HG03095 (cell line): ENCODE measurements around the gene ARL8A.
"Not testable (repeated sequence)": the region's sequence is repeated elsewhere in the genome, so short reads cannot be mapped to it uniquely, and the experiment has no call there.

Experiments used
- ATAC-seq: cut with Tn5 transposase; IDR thresholded peaks from one replicate; pipeline ENCODE4 v1.9.1; 2021; ENCODE audit warnings: moderate library complexity; ENCODE audit not compliant: unreplicated experiment

Gene ARL8A

DNA sequence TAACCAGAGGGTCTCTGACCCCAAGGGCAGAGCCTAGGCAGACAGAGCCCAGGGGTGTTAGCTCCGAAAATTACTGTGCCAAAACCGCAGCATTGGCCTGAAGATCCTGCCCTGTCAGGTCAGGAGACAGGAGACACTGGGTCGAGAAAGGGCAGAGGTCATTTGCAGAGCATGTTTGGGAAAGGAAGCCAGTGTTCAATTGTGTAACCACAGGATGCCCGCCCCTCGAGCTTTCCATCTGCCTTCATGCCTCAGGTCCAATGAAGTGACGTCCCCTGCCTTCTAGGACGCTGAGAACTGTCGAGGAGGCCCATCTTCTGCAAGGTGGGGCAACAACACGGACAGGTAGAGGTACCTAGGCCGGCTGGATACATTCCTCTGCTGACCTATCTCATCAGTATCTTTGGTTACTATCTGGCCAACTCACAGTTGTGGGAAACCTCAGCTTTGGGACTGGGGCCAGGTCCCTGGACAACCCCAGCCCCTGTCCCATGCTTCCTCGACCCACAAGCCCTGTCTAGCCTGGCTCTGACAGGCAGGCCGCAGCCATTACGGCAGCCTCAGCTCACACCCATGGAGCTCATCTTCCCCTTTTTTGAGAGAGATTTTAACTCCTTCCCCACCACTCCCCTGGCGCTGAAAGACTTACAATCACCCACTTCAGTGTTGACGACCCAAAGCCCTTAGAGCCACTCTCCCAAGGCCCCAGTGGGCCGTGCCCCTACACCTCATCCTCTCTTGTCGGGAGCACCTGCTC, 1.3 kb downstream of the ARL8A start:
- peak; percentile 24 for ATAC-seq

DNA sequence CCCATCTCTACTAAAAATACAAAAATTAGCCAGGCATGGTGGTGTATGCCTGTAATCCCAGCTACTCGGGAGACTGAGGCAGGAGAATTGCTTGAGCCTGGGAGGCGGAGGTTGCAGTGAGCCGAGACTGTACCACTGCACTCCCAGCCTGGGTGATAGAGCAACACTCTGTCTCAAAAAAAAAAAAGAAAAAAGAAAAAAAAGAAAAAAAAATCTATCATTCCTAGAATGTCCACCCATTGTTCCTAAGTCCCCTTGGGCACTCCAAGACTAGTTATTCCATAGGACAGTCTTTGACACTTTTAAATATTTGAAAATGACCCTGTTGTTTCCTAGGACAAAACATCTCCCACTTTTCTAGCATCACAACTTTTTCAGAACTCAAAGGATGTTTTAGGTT, 3.1 kb downstream of the ARL8A start:
- not testable (repeated sequence) for ATAC-seq

DNA sequence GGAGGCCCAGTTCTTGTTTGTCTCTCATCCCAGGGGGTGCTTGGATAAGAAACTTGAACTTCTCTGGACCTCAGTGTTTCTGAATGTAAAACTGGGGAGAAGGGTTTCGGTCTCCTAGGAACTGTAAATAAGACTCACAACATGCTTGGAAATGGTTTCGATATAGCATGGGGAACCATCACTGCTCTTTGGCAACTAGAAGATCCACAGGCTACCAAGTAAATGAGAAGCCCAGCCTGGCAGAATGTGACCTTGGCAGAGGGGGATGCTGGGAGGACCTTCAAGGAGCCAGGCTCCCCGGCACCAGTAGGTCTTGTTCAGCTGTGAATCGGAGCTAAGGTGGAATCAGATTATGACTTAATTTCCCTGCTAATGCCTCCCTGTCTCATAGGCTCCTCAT, 3.7 kb downstream of the ARL8A start:
- ATAC-seq: no peak

DNA sequence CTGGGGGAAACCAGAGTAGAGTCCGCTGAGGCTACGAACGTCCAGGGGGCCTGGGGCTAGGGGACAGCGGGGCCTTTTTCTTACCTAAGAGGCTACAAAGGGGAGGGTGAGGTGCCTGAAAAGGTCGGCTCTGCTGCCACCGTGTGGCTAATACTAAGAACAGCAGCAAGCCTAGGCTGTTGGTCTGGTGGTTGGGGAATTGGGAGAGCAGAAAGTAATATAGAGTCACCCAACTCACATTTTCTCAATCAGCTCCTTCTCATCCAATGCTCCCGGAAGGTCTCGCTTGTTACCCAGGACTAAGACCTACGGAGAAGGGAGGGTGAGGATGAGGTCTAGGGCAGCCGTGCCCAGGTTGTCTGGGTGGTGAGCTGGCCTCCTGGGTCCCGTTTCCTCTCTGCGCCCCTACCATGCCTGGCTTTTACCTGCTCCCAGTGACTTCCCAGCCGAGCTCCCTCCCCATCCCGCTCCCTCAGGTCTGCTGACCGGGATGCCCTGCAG, 9.3 kb downstream of the ARL8A start:
- ATAC-seq: no peak

DNA sequence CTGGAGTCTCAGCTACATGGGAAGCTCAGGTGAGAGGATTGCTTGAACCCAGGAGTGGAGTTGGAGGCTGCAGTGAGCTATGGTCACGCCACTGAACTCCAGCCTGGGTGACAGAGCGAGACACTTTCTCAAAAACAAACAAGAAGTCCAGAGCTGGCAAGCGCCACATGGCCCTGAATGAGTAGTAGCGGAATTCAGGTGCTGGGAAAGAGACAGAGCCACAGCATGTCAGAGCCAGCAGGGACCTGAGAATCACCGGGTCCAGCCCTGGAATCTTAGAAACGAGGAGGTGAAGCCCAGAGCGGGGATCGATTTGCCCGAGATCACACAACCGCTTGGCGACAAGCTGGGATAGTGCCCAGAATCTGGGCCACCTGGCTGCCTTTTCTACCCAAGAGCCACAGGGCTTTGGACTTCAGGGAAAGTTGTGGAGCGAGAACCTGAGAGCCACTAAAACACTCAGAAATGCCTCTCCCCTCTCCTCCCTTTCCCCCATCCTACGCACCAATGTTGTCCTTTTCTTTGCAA, 9.8 kb downstream of the ARL8A start:
- no peak for ATAC-seq

DNA sequence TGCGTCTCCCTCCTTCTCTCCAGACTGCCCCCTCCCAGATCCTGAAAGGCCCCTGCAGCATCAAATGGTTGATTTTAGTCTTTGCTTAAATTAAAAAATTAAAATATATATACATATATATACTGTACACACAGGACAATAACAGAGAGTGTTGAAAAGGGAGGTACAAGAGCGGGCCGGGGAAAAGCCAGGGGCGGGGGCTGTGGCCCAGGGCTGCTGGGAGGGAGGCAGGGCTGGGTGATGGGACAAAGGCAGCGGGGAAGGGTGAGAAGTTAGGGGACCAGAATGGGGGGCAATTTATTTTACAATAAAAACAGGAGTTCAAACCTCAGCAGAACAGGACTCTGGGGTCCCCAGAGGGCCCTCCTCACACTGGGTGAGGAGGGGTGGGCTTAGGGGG, 10.5 kb downstream of the ARL8A start:
- no peak for ATAC-seq

DNA sequence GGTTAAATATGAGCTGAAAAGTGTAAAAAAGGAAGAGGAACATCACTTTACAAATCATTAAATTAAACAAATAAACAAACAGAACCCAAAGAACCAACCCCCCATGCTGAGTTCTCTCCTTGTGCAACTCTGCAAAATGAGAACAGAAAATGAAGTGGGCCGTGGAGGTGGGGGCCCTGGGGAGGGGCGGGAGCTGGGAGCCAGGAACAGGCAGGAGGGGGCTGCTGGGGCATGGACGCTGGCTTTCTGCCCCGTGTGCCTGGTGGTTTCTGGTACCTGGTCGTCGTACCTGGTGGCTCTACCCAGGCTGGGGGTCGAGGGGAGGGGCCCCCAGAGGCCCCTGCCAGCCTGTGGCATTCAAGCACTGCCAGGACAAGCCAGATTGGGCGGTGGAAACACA, 11.0 kb downstream of the ARL8A start:
- no peak for ATAC-seq

DNA sequence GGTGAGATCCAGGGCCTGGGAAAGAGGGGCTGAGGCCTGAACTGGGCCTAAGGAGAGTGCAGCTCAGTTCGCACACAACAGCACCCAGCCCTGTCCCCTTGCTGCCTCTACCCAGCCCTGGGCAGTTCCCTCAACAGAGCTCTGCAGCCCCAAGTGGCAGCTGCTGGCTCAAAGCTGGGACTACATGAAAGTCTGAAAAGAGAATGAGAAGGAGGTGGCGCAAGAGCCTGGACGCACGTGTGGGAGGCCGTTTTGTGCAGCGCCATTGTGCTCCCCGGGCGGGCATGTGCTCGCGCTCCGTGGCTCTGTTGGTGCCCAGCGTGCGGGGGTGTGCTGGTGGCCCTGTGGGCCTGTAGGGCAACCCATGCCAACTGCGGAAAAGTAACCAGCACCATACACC, 11.5 kb downstream of the ARL8A start:
- no peak for ATAC-seq

DNA sequence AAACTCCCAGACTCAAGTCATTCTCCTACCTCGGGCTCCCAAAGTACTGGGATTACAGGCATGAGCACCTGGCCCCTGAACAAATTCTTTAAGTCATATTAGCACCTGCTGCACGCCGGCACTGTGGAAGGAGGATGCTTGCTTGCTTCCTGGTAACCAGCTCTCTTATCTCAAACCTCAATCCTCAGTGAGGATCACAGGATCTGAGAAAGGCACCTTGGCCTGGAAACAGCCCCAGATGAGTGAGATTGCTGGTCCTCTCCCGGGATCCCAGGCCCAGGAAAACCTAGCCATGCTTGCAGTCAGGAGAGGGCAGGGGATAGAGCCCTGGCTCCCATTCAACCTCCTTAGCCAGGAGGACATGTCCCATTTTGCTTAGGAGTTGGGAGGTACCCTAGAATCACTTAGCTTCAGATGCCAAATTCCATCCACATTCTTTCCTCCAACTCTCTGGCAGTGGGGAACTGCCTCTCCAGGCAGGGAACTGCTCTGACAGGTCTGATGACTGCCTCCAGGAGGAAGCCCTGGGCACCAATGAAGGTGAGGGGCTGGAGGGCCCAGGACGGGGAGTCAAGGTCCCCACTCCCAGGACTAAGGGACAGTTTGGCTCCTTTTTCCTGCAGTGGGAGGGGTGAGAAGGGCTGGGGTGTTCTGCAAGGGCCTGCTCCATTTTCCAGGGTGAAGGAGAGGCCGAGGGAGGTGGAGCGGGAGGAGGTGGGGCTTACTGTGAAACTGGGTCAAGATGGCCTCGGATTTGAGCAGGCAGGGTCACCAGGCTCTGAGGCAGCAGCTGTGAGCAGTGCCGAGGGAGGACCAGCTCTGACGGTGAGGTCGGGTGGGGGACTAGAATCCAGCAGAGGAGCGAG, 12.3 kb downstream of the ARL8A start:
- ATAC-seq: no peak

DNA sequence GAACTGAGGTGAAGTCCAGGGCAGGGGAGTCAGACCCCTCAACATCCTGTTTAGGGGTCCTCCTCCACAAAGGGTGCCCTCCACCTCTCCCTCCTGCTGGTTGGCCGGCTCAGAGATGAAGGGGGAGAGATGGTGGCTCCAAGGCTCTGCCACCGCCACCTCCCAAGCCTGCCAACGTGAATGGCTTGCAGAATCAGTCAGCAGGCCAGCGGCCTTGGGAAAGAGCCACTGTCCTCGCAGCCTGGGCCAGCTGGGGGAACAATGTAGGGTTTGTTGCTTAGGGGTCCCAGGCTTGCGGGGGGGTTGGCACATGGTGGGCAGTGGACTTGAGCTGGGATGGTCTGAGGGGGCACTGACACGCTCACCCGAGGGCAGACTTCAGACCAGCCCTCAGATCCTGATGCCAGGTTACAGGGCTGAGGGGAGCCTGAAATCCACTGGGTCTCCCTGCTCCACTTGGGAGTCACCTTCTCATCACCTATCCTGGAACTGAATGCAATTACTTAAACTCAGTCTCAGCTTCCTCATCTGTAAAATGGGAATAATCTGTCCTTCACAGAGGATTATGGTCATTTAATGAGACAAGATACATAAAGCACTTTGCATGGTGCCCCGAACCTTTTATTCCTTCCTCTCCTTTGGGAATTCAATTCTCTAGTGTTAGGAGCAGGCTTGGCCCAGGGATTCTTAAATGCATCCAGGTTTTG, 13.6 kb downstream of the ARL8A start:
- ATAC-seq: no peak

DNA sequence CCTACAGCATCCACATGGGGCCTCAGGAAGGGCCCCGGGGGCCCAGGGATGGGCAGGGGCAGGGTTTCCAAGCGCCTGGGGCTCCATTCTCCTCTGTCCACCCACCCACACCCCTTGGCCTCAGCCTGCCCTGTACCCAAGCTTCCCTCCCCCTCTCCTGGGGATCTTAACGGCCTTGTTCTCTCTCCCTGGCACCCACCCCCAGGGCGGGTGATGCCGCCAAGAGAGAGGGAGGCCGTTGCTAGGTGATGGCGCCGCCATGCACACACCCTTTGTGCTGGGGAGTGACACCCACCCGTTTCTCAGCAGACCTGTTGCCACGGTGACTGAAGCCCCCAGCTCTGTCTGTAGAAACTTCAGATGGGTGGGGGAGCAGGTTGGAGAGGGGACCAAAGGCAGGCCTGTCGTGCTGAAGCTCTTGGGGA, 14.2 kb downstream of the ARL8A start:
- no peak for ATAC-seq

DNA sequence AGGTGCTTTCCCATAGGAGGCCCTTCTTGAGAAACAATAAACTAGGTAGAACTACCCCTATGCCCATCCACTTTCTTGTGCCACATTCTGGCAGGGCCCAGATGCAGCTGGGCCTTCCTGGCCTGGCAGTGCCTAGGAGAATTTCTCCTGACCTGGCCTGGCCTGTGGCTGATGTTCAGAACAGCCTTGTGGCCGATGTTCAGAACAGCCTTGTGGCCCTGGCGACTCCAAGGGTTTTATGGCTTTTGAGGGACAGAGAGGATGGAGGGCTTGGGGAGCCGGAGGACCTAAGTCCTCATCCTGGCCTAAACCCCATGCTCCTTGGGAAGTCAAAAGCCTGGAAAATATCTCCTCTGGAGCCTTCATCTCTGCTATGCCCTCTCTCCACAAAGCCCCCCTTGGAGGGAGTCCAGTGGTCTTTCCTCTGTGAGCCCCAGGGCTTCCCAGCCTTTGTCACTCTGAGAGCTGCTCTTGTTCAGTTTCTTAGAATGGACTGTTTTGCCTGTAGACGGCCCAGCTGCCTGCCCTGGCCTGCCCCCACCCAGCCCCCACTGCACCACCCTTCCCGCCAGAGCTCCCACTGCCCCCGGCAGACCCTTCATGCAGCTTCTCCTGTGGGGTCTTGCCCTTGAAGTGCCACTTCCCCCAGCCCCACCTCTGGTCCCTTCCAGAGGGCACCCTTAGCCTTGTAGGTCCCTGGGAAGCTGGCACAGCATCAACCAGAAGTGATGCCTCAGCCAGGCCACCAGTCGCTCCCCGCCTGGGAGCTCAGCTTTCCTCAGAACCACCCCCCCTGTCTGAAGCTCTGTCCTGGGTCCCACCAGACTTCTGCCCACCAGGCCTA, 14.9 kb downstream of the ARL8A start:
- no peak for ATAC-seq

DNA sequence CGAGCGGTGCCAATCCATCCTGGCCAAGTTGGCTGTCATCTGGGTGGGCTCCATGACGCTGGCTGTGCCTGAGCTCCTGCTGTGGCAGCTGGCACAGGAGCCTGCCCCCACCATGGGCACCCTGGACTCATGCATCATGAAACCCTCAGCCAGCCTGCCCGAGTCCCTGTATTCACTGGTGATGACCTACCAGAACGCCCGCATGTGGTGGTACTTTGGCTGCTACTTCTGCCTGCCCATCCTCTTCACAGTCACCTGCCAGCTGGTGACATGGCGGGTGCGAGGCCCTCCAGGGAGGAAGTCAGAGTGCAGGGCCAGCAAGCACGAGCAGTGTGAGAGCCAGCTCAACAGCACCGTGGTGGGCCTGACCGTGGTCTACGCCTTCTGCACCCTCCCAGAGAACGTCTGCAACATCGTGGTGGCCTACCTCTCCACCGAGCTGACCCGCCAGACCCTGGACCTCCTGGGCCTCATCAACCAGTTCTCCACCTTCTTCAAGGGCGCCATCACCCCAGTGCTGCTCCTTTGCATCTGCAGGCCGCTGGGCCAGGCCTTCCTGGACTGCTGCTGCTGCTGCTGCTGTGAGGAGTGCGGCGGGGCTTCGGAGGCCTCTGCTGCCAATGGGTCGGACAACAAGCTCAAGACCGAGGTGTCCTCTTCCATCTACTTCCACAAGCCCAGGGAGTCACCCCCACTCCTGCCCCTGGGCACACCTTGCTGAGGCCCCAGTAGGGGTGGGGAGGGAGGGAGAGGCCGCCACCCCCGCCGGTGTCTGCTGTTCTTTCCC, 16.5 kb downstream of the ARL8A start:
- no peak for ATAC-seq

DNA sequence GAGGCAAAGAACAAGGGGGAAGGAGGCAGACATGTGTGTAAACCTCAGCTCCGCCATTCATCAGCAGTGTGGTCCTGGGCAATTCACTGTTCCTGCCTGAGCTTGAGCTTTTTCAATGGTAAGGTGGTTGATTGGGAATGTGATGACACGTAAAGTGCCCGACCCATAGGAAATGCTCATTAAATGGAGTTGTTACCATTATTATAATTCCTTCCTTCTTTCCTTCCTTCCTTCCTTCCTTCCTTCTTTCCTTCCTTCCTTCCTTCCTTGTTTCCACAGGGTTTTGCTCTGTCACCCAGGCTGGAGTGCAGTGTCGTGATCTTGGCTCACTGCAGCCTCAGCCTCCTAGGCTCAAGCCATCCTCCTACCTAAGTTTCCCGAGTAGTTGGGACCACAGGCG, 17.5 kb downstream of the ARL8A start:
- ATAC-seq: no peak

DNA sequence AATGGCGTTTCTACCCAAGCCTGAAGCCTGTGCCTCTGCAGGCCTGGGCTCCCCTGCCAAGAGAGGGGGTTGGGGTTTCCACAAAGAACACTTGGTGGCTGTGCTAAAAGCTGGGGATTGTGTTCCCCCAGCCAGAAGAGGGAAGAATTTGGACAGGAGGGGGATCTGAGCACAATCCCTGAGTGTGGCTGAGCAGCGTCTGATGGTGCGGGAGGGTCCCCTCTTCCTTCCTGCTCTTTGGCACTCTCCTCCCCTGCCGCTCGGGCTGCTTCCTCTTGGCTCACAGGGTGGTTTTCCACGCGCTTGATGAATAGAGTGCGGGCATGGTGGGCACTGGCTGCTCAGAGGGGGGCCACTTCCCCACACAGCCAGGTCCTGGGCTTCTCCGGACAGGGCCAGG, 18.1 kb downstream of the ARL8A start:
- no peak for ATAC-seq

DNA sequence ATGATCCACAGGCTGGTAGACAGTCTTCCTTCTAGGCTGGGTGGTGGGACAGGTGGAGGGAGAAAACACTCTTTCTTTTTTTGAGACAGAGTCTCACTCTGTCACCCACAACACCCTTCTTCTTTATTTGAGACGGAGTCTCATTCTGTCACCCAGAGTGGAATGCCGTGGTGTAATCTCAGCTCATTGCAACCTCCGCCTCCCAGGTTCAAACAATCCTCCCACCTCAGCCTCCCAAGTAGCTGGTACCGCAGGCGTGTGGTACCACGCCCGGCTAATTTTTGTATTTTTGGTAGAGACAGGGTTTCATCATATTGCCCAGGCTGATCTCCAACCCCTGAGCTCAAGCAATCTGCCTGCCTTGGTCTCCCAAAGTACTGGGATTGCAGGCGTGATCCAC, 18.9 kb downstream of the ARL8A start:
- ATAC-seq: no peak

DNA sequence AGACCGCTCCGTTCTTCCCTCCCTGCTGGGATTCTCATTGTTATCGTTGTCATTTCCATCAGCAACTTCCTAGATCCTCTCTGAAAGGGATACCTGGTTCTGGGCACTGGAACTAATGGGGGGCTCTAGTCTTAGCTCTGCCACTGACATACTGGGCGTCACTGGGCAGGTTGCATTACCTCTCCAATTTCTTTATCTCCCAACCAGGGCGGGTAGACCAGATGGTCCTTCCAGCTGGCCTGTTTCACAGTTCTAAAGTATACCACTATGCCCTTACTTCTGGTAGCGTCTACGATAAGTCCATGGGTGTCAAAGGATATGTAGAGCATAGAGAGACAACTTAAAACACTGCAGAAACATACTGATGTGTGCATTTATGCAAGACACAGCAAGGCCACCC, 20.4 kb downstream of the ARL8A start:
- ATAC-seq: no peak

DNA sequence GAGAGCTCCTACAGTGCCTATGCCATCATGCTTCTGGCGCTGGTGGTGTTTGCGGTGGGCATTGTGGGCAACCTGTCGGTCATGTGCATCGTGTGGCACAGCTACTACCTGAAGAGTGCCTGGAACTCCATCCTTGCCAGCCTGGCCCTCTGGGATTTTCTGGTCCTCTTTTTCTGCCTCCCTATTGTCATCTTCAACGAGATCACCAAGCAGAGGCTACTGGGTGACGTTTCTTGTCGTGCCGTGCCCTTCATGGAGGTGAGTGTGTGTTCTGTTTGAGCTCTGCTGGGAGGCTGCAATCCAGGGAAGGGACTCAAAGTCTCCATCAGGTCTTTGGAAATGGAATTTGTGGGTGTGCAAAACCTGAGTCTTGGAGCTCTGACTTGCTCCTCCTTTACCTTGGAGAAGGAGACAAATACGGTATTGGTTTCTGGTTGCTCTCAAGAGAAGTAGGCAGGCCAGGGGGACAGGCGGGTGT, 21.2 kb downstream of the ARL8A start:
- no peak for ATAC-seq

DNA sequence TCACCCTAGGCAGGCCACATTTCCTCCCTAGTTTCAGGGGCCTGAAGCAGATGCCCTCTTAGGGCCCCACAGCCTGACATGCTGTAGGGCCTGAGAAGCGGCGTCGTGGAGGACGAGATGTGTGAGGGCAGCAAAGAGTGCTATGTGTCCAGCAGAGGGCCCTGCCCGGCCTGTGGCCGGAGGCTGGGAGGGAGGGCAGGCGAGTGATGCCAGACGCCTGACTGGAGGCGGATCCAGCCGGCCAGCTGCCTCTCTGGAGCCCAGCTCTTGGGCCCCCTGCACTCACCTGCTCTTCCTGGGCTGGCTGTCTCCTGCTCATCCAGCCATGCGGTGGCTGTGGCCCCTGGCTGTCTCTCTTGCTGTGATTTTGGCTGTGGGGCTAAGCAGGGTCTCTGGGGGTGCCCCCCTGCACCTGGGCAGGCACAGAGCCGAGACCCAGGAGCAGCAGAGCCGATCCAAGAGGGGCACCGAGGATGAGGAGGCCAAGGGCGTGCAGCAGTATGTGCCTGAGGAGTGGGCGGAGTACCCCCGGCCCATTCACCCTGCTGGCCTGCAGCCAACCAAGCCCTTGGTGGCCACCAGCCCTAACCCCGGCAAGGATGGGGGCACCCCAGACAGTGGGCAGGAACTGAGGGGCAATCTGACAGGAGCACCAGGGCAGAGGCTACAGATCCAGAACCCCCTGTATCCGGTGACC, 21.8 kb downstream of the ARL8A start, which contains the start of gene GPR37L1:
TSS of gene GPR37L1 (plus strand) at position 279 of the 697 bp plus-strand sequence. CDS start at position 326, 47 bp downstream.
- ATAC-seq: no peak
